HG02759 (cell line): ENCODE measurements around the gene FCN1.
"Not testable (repeated sequence)": the region's sequence is repeated elsewhere in the genome, so short reads cannot be mapped to it uniquely, and the experiment has no call there.

Experiments used
- ATAC-seq: cut with Tn5 transposase; IDR thresholded peaks from one replicate; pipeline ENCODE4 v1.9.1; 2021; ENCODE audit warnings: mild to moderate bottlenecking, moderate library complexity; ENCODE audit not compliant: unreplicated experiment

FCN1 gene

DNA sequence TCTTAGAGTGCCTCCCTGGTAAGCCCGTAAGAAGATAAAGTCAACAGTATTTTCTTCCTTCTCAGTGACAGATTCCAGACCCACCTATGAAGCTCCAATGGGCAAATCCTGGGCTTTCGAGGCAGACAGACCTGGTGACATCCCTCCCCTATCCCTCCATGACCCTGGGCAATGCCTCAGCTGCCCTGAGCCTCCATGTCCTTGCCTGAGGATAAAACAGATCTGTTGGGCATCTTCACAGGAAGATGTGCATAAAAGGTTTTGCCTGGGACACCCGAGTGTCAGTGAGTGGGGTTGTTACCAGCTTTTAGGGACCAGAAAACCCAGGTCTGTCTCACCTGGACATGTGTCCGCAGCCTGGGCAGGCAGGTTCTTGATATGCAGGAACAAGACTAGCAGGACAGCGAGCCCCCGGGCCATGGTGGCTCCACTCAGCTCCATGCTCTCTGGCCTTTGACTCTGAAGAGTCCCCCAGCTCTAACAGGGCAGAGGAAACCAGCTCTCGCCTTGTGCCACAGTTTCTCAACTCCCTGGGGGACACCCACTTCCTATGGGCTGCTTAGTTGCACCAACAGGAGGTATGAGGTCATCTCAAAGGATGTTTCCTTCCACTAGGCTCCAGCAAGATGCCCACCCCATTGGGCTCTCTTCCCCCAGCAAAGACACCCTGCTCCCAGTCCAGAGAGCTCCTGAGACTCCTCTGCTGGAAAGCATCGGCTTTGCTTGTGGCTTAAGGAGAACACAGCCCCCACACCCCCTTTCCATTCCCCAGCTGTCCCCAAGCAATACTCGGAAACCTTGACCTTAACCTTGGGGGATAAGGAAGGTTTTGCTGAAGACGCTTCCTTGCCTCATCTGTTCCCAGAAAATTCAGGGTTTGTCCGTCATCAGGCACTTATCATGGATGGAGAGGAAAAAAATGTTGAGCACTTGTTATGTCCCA lies at the start of gene FCN1:
Gene FCN1 (minus strand): TSS at position 482 of the 943 bp plus-strand sequence. CDS start 41 bp downstream, at position 441.
- no peak for ATAC-seq

DNA sequence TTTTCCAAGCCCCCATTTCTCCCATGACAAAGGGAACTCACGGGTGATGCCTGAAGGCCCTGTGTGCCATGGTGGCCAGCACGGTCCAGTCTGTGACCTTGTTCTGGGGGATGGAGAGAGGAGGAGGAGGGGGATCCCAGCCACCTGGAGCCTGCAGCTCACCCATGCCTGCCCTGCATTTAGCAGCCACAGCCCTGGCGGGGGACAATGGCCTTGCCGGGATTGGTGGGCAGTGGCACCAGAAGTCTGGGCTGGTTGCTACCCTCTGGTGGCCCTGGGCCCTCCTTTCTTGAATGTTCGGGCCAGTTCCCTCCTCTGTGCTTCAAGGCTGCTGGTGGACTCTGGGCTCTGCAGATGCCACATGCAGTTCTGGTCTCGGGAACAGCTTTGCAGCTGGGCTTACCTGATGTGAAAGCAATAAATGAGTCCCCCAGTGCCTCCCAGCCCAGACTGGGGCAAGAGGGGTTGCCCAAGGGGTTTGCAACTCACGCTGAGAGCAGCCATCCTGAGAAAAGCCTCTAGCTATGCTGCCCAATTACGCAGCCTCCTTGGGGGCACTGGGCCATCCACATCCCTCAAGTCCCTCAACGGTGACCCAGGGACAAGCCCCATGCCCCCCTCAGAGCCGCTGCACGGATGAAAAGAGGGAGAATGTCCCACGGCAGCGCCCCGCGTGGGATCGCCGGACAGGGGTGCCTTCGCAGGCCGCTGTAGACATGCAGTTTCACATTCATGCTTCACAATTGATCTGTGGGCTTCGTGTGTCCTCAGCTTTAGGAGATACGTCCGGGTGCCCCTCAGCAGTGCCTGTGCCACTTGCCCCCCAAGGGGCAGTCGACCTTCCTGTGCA lies 49.2 kb upstream of the FCN1 start:
- ATAC-seq: no peak

GRCh38 chr9:134966270-134966669 lies 48.6 kb upstream of the FCN1 start:
- no peak for ATAC-seq

- no peak for ATAC-seq
Measured at GRCh38 chr9:134965851-134966250, 48.1 kb upstream of the FCN1 start.

GRCh38 chr9:134965411-134965810 lies 47.7 kb upstream of the FCN1 start:
- ATAC-seq: no peak

DNA sequence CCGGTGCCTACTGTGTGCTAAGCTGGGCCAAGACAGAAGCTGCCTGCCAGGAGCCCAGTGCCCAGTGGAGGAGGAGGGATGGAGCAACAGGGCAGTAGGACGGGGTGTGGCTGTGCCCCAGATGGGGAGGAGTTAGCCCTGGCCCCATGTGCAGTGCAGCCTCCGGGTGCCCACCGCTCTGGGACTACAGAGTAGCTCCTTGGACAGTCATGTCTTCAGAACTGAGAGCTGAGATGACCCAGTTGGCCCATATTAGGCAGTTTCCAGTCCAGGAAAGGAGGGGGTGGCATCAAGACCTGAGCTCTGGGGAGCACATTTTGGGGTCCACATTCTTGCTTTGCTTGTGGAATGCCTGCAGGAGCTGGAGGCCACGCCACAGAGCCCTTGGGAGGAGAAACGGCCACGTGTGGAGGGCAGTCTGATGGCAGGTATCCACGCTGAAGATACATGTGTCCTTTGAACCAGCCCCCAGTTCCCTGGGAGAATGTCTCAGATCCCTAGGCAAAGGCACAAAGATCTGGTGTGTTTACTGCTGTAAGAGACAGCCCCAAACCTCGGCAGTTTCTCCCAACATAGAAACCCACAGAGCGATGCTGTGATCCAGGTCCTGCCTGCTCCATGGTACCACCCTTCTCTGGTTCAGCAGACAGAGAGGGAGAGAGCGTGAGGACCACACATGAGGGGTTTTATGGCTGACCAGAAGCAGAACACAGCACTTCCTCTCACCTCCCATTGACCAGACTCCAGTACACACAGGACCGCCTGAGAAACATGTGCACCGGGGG lies 46.8 kb upstream of the FCN1 start:
- no peak for ATAC-seq

GRCh38 chr9:134963546-134963945 lies 45.8 kb upstream of the FCN1 start:
- ATAC-seq: no peak

DNA sequence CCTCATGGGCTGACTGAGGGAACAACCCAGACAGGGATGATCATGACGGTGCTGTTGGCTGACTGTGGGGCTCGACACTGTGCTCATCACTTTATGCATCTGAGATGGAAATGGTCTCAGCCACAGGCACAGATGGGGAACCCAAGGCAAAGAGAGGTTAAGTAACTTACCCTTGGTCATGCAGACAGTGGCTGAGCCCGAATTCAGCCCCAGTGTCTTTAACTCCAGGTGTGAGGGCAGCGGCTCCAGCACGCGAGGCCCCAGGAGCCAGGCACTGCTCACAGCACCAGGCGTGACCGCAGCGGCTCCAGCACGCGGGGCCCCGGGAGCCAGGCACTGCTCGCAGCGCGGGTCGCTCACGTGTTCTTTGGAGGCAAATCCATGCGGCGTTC lies 45.3 kb upstream of the FCN1 start:
- no peak for ATAC-seq

DNA sequence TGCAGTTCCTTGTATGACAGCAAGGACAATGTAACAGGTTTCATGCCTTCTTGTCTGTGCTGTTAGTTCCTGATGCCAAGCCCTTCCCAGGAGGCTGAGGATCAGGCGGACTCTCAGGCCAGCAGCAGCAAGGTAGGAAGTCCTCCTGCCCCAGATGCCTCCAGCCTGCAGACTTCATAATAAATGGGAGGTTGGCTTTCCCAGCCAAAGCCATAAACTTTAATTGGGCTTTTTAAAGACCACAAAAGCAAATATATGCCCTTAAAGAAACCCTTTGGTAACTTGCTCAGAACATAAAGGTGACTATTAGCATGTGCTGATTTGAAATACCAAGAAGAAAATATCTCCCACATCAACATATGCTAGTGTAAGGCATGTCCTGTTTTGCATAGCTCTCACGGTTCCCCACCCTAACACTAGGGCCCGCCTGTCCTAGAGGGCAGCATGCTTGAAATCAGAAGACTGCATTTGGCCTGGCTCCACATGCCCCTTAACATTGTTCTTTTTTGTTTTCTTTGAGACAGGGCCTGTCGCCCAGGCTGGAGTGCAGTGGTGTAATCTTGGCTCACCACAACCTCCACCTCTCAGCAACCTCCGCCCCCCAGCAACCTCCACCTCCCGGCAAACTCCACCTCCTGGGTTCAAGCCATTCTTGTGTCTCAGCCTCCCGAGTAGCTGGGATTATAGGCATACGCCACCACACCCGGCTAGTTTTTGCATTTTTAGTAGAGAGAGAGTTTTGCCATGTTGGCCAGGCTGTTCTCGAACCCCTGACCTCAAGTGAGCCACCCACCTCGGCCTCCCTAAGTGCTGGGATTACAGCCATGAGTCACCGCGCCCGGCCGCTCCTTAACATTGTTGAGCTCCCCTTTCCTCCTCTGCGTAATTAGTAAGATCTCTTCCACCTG lies 44.6 kb upstream of the FCN1 start:
- ATAC-seq: no peak

- ATAC-seq: no peak
Measured at GRCh38 chr9:134961331-134962064, 43.8 kb upstream of the FCN1 start.

DNA sequence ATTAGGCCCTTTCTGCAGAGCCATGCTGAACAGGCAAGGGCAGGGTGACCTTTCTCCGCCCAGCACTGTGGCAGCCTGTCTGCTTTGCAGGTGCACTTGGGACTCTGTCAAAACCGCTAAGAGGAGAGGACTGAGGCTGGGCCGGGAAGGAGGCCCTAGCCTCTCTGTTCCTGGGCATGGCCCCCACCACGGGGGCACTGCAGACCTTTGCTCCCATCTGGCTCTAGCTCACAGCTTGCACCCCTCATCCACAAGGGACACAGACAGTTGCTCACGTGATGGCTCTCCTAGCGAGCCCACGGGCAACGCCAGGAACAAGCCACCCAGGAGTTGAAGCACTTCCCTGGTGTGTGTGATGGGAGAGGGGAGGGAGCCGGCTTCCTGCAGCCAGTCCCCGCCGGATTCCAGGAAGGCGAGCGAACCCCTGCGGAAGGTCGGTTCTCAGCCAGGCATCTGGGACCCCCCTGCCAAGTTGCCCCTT lies 43.0 kb upstream of the FCN1 start:
- ATAC-seq: no peak

DNA sequence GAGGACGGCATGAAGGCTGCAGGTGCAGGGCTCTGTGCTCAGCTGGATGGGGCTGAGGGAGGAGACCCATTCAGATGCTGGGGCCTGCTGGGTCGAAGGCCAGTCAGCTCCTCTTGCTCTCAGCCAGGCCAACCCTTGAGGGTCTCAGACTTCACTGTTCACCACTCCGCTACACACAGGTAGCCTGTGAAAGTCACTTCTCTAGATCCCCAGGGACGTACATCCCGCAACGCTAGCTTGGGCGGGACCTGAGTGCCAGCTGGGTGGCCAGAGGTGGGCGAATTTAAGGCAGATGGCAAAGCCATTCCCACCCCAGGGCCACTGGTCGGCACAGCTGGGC lies 42.2 kb upstream of the FCN1 start:
- ATAC-seq: no peak

GRCh38 chr9:134959126-134959970 lies 41.6 kb upstream of the FCN1 start:
- no peak for ATAC-seq

DNA sequence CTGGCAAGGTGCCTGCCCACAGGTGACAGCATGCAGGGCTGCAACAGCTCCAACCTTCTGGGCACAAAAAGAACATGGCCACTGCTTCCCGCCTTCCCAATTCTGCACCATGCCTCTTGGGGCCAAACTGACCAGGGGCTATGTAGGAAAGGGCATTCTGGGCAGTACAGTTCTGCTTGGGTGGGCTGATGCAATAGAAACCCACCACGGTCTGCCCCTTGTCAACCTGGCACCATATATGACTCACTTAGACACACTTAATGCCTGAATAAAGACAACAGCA lies 40.2 kb upstream of the FCN1 start:
- ATAC-seq: no peak

- no peak for ATAC-seq
Measured at GRCh38 chr9:134957165-134957944, 39.6 kb upstream of the FCN1 start.

DNA sequence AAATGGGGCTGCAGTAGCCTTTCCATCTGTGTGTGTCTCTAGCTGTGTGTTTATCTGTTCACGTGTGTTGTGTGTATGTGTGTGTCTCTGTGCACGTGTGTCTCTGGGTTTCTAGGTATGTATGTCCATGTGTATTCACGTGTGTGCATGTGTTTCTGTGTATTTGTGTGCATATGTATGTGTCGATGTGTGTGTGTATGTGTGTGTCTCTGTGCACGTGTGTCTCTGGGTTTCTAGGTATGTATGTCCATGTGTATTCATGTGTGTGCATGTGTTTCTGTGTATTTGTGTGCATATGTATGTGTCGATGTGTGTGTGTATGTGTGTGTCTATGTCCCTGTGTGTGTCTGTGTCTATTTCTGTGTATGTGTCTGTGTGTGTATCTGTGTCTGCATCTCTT lies 38.7 kb upstream of the FCN1 start:
- not testable (repeated sequence) for ATAC-seq

GRCh38 chr9:134955801-134956200 lies 38.1 kb upstream of the FCN1 start:
- ATAC-seq: no peak

- no peak for ATAC-seq
Measured at GRCh38 chr9:134955156-134955555, 37.4 kb upstream of the FCN1 start.
